Measurements from ENCODE around the gene TAF10. TPM values are rescaled to one million over a fixed set of nuclear protein-coding genes. Genes with fewer than 3 reads are reported as not detected.

TAF10 gene
- total RNA-seq, 2 experiments from 2014 or later: 154 to 164 TPM

GRCh38 chr11:6654281-6655019, 42.4 kb upstream of the TAF10 start:
- no peak overlapping the region for H3K4me3 Mint-ChIP-seq
- no peak for TF ChIP-seq CTCF (IDR thresholded peaks at IDR 0.05)
- no peaks in the 10 kb centered on the region for H3K27me3 Mint-ChIP-seq
- no peak overlapping the region for H3K27ac Mint-ChIP-seq
- peaks cover 12% of the 10 kb centered on the region for H3K4me1 Mint-ChIP-seq (ENCODE audit: low read depth)
- H3K9me3 ChIP-seq (ENCODE audit: control insufficient read depth in 1 of 2, insufficient read depth in 1 of 2, low read length in 2 of 2): no peaks in the 10 kb centered on the region
- intact Hi-C loops (cut with DNase I, micrococcal nuclease): loop anchor here in 1 of 2 experiments (2.0 kb wide), 1 partner anchor 40 kb away; no protein-coding TSS in a partner anchor
- no peaks in the 10 kb centered on the region for H3K36me3 ChIP-seq (ENCODE audit: insufficient read depth, low read length)
- no peaks in the 10 kb centered on the region for H3K36me3 Mint-ChIP-seq (ENCODE audit: low read depth)
- DNase-seq (no peak), ATAC-seq (ENCODE audit: poor library complexity) (peak; percentile 10)
- H3K27me3 ChIP-seq (ENCODE audit: control insufficient read depth in 1 of 2, insufficient read depth in 2 of 2, low read length in 2 of 2): no peaks in the 10 kb centered on the region
- ChIA-PET POLR2A (interaction anchor here (0.8 to 2.2 kb wide), 4 partner anchors 19 to 42 kb away, joined by 3 to 10 read pairs (median 6); partner anchors contain the start of genes MRPL17, TAF10 and TPP1), CTCF (interaction anchor here (1.2 kb wide), 1 partner anchor 29 kb away, joined by 4 read pairs; the partner anchor contains the start of gene MRPL17)
- no peaks in the 10 kb centered on the region for H3K9me3 Mint-ChIP-seq
- H3K27ac ChIP-seq (ENCODE audit: low read depth in 1 of 2, low read length in 2 of 2): peak overlapping the region; percentile 16 to 41
- peak overlapping the region; percentile 51 for H3K4me3 ChIP-seq (ENCODE audit: low read length)
- peaks cover 32% of the 10 kb centered on the region for H3K4me1 ChIP-seq (ENCODE audit: insufficient read depth, low read length)

- TF ChIP-seq CTCF (IDR thresholded peaks at IDR 0.05): no peak
- H3K4me3 Mint-ChIP-seq: no peak overlapping the region
- peaks cover 12% of the 10 kb centered on the region for H3K4me1 Mint-ChIP-seq (ENCODE audit: low read depth)
- H3K4me1 ChIP-seq (ENCODE audit: insufficient read depth, low read length): peaks cover 36% of the 10 kb centered on the region
- no peaks in the 10 kb centered on the region for H3K27me3 ChIP-seq (ENCODE audit: control insufficient read depth in 1 of 2, insufficient read depth in 2 of 2, low read length in 2 of 2)
- ATAC-seq (ENCODE audit: poor library complexity): no peak
- no peaks in the 10 kb centered on the region for H3K36me3 Mint-ChIP-seq (ENCODE audit: low read depth)
- H3K27me3 Mint-ChIP-seq: no peaks in the 10 kb centered on the region
- H3K9me3 Mint-ChIP-seq: no peaks in the 10 kb centered on the region
- ChIA-PET CTCF (interaction anchor here (1.2 kb wide), 1 partner anchor 30 kb away, joined by 4 read pairs; the partner anchor contains the start of gene MRPL17), POLR2A (interaction anchor here (0.8 to 1.4 kb wide), 3 partner anchors 20 to 35 kb away, joined by 3 to 7 read pairs (median 5); partner anchors contain the start of genes MRPL17 and TPP1)
- no peak overlapping the region for H3K4me3 ChIP-seq (ENCODE audit: low read length)
- no peak overlapping the region for H3K27ac ChIP-seq (ENCODE audit: low read depth in 1 of 2, low read length in 2 of 2)
- DNase-seq: no peak
- H3K27ac Mint-ChIP-seq: no peak overlapping the region
- H3K9me3 ChIP-seq (ENCODE audit: control insufficient read depth in 1 of 2, insufficient read depth in 1 of 2, low read length in 2 of 2): no peaks in the 10 kb centered on the region
- no peaks in the 10 kb centered on the region for H3K36me3 ChIP-seq (ENCODE audit: insufficient read depth, low read length)
- intact Hi-C loops (cut with DNase I, micrococcal nuclease): loop anchor here in 1 of 2 experiments (2.0 kb wide), 1 partner anchor 39 kb away; no protein-coding TSS in a partner anchor
These were observed 41.6 kb upstream of the TAF10 start for GRCh38 chr11:6653656-6654055.

GRCh38 chr11:6653097-6653496, 41.1 kb upstream of the TAF10 start:
- no peaks in the 10 kb centered on the region for H3K9me3 ChIP-seq (ENCODE audit: control insufficient read depth in 1 of 2, insufficient read depth in 1 of 2, low read length in 2 of 2)
- no peaks in the 10 kb centered on the region for H3K27me3 ChIP-seq (ENCODE audit: control insufficient read depth in 1 of 2, insufficient read depth in 2 of 2, low read length in 2 of 2)
- H3K36me3 ChIP-seq (ENCODE audit: insufficient read depth, low read length): no peaks in the 10 kb centered on the region
- H3K4me3 ChIP-seq (ENCODE audit: low read length): no peak overlapping the region
- H3K4me1 ChIP-seq (ENCODE audit: insufficient read depth, low read length): peaks cover 36% of the 10 kb centered on the region
- no peak overlapping the region for H3K27ac ChIP-seq (ENCODE audit: low read depth in 1 of 2, low read length in 2 of 2)
- H3K36me3 Mint-ChIP-seq (ENCODE audit: low read depth): no peaks in the 10 kb centered on the region
- H3K4me1 Mint-ChIP-seq (ENCODE audit: low read depth): peaks cover 12% of the 10 kb centered on the region
- H3K27ac Mint-ChIP-seq: no peak overlapping the region
- no peak for ATAC-seq (ENCODE audit: poor library complexity)
- no peaks in the 10 kb centered on the region for H3K27me3 Mint-ChIP-seq
- no peak overlapping the region for H3K4me3 Mint-ChIP-seq
- no peak for DNase-seq
- ChIA-PET CTCF (no interaction called here), POLR2A (interaction anchor here (1.1 kb wide), 1 partner anchor 30 kb away, joined by 5 read pairs; the partner anchor contains the start of gene MRPL17)
- no peak for TF ChIP-seq CTCF (IDR thresholded peaks at IDR 0.05)
- H3K9me3 Mint-ChIP-seq: no peaks in the 10 kb centered on the region
- intact Hi-C loops (cut with DNase I, micrococcal nuclease): no loop called here

Data from CD4-positive, alpha-beta T cell (primary cell).